ENCODE data around the gene TBXAS1.

DNA sequence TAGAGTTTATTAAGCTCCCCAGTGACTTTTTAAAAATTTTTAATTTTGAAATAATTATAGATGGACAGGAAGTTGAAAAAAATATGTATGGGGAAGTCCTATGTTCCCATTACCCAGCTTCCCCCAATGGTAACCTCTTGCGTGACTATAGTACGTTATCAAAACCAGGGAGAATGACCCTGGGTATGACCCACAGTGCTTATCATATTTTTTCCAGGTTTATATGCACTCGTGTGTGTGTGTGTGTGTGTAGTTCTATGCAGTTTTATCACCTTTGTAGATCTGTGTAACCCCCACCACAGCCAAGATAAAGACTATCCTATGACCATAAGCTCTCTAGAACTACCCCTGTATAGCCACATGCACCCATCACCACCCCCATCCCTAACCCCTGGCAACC is 72.8 kb downstream of the TBXAS1 start:
- TF ChIP-seq, protein P1, sequence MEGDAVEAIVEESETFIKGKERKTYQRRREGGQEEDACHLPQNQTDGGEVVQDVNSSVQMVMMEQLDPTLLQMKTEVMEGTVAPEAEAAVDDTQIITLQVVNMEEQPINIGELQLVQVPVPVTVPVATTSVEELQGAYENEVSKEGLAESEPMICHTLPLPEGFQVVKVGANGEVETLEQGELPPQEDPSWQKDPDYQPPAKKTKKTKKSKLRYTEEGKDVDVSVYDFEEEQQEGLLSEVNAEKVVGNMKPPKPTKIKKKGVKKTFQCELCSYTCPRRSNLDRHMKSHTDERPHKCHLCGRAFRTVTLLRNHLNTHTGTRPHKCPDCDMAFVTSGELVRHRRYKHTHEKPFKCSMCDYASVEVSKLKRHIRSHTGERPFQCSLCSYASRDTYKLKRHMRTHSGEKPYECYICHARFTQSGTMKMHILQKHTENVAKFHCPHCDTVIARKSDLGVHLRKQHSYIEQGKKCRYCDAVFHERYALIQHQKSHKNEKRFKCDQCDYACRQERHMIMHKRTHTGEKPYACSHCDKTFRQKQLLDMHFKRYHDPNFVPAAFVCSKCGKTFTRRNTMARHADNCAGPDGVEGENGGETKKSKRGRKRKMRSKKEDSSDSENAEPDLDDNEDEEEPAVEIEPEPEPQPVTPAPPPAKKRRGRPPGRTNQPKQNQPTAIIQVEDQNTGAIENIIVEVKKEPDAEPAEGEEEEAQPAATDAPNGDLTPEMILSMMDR (IDR thresholded peaks at IDR 0.05), result no peak
- no peak for TF ChIP-seq POLR2A (IDR thresholded peaks at IDR 0.05)
